Activated naive CD4-positive, alpha-beta T cell treated with Interleukin-2 at 50 U/mL for 16 hours (primary cell): ENCODE measurements around the gene METTL22.

Source experiments
- DNase-seq: peaks from one replicate; pipeline ENCODE4 v3.0.0-alpha.2; 2020

Gene METTL22

DNA sequence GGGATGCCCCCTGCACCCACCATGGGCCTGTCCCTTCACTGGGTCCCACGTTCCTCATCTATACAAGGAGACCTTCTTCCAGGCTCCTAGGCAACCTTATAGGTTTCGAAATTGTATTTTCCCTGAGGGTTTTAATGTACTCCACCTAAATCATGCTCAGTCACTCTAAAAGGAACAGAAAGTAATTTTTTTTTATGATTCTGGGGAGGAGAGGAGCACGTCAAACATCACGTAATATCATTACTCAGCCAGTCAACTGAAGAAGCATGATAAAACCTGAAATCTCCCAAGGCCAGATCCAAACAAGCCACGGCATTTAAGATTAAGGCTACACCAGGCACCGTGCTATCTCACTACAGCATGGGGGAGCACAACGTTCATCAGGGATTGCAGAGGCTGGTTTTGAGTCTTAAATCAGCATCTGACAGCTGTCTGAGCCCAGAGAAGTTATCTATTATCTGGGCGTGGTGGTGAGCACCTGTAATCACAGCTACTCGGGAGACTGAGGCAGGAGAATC, 27.3 kb upstream of the METTL22 start:
- DNase-seq = no peak

DNA sequence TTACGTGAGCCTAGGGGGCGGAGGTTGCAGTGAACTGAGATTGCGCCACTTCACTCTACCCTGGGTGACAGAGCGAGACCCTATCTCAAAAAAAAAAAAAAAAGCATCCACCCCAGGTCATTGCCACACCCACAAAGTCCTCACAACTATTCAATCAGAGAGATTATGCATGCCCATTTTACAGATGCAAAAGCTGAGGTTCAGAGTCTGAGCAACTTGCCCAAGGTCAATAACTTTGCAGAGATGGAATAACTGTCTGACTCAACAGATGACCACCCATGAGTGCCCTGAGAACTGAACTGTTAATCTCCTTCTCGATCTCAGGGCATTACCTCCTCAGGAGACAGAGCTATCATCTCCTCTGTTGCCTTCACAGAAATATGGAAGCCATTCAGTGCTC, 25.7 kb upstream of the METTL22 start:
- no peak for DNase-seq

DNA sequence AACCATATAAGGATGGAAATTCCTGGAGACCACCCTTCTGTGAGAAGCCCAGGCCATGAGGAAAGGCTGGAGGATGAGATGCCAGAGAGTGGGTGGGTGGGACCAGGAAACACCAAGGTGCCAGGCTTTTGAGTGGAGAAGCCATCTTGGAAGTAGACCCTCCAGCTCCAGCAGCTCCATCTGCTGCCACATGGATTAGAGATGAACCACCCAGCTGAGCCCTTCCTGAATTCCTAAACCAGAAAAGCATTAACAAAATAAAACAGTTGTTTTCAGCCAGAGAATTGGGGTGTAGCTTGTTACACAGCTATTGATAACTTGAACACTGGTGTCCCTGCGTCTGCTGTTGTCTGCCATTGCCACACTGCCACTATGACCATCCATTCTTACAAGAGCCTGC, 24.9 kb upstream of the METTL22 start:
- DNase-seq = no peak

DNA sequence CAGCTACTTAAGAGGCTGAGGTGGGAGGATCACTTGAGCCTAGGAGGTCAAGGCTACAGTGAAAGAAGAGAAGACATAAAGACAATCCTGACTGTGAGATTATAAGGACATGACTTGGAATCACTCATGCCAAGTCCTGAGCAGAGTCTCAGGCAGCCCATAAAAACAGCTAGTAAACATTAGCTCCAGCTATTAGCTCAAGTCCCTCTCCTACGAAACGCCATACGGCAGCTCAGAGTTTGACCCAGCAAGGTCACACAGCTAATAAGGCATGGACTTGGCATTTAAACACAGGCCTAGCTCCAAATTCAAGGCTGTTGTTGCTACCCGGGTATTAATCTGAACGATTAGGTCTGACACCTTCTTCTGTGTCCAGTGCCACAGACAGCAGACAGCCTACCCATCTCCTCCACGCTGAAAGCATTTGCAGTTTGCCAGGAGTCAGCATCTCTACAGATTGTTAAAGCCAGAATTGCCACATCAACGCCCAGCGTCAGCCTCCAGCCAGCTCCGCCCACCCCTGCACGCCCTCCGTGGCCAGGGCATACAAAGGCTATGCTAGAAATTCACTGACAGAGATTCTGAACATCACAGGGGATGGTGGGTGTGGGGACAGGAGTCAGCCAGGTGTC, 21.2 kb upstream of the METTL22 start:
- no peak for DNase-seq

DNA sequence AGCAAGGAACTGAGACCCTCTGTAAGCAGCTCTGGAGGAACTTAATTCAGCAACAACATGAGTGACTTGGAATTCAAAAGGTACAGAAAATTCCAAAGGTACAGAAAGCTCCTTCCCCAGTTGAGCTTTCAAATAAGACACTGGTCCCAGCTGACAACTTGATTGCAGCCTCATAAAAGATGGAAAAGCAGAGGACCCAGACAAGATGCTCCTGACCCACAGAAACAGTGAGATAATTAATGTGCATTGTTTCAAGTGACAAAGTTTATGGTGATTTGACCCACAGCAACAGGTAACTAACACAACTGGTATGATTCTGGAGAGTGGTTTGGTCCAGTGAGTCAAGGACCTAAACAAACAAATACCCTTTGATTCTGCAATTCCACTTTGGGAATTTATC, 15.9 kb upstream of the METTL22 start:
- no peak for DNase-seq

DNA sequence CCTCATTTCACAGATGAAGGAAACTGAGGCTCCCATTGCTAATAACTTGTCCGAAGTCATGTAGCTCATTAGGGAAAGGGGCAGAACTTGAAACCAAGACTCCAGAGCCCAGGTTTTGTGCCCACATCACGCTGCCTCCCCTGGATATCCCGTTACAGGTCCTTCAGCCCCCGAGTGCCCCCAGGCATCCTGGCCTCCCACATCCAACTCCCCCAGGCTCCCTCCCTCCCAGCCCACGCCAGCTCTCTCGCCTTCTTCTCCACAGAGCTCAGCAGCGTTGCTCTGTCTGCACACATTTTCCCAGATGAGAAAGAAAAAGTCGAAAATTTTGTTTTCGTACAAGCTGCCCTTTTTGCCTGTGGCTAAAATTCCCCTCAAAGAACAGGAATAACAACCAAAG, 14.3 kb upstream of the METTL22 start:
- DNase-seq = no peak

DNA sequence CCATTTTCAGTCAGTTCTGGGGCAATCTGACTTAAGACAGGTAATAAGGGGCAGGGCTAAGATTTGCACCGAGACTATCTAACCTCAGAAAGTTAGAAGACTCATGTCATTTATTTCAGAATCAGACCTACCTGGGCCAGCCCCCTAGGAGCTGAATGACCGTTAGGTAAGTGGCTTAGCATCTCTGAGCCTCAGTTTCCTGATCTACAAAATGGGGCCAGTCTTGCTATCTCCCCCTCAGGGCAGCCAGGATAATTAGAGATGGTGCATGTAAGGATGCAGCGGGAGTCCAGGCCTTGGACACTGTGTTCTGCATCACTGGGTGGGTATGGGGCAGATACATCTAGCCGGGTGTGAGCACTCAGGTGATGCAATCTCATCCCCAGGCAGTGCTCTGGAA, 10.4 kb upstream of the METTL22 start:
- DNase-seq = no peak

DNA sequence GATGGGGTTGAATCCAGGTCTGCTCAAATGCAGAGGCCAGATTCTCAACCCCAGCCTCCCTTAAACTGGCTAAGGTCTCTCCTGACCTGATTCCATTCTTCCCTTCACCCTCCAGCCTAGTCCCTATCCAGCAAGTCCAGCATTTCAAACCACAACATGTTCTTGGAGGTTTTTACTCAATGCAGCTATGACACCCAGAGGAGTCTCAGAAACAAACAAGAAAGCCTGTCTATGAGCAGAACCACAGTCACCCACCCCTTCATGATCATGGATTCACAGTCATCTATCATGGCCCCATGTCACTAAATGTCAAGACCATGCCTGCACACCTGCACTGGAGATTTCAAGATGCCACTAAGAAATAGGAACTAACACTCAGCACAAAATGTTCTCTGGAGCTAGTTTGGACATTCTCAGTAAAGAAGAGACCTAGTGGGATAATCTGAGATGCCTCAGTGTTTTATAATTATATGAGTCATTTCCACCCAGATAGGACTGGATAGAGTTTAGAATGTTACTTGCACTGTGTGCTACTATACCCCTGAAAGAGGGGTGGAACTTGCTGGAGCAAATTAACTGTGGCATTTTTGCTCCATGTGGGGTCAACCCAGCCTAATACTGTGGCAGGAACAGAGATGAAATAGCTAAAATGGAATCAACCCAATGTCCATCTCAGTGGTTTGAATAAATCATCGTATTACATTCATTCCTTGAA, 9.5 kb upstream of the METTL22 start:
- DNase-seq = no peak

DNA sequence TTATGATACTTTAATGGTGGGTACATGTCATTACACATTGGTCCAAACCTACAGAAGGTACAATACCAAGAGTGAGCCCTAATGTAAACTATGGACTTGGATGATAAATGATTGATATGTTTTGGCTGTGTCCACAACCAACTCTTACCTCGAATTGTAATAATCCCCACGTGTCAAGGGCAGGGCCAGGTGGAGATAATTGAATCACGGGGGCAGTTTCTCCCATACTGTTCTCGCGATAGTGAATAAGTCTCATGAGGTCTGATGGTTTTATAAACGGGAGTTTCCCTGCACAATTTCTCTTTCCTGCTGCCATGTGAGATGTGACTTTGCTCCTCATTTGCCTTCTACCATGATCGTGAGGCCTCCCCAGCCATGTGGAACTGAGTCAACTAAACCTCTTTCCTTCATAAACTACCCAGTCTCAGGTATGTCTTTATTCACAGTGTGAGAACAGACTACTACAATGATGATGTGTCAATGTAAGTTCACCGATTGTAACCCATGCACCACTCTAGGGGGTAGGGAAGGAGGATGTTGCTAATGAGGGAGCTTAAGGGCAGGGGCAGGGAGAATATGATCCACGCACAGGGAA, 7.0 kb upstream of the METTL22 start:
- DNase-seq = no peak

DNA sequence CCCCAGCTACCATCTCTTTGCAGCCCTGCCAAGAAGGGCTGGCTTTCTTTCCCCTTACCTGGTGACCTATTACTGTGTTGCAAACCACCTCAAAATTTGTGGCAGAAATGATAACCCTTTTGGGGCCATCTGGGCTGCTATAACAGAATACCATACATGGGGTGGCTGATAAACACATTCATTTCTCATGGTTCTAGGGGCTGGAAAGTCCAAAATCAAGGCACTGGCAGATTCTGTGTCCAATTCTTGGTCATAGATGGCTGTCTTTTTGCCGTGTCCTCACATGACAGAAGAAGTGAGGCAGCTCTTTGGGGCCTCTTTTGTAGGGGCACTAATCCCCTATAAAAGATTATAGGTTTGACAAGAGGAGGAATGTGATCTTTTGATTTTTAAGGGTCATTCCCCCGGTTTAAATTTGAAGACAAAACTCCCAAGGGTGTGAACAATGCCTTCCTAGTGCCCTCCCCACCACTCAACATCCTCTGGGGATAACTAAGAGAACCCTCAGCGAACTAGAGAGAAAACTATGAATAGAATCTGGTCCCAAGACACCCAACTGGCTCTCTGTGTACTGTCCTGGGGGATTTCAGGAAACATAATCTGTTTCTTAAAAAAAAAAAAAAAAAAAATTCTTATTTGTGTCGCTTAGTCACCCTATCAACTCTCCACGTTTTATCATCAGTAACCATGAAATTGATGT, 1.7 kb upstream of the METTL22 start:
- no peak for DNase-seq

DNA sequence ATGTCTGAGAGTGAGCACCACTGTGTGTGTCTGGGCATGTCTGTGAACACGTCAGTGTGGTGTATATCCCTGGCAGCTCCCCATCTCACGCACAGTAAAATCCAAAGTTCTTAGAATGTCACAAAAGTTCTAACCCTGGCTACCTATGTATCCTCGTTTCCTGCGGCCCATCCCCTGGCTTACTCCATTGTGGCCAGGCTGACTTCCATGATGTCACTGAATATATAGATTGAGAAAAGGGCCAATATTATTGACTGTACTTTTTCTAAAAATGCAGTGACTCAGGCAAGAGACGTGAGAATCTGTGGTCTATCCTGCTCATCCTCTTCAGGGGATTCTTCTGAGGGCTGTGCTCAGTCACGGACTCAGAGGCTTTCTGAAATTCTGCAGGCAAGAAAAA, 963 bp upstream of the METTL22 start:
- DNase-seq = no peak

DNA sequence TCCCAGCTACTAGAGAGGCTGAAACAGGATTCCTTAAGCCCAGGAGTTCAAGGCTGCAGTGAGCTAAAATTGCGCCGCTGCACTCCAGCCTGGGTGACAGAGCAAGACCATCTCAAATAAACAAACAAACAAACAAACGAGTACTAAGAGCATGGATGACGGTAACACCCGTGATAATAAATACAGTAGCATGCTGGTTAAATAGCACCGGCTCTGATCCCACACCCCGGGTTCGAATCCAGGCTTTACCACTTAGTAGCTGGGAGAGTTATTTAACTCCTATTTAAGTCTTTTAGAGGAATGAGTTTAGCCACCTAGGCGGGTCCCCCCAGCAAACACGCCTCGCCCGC, 301 bp upstream of the METTL22 start:
- DNase-seq = no peak

DNA sequence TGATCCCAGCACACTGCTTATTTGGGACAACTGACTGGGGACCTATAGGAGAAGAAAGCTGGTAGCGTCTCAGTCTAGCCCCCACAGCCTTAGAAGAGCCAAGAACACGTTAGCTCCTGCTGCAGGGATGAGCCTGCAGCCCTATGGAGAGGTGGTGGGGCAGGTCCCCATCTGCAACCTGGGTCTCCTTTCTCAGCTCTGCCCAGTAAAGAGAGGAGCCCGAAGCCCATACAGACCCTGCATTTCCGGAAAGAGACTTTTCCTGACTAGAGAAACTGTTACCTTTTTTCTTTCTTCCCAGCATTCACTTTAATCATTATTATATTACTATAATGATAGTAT, 788 bp downstream of the METTL22 start:
- no peak for DNase-seq

DNA sequence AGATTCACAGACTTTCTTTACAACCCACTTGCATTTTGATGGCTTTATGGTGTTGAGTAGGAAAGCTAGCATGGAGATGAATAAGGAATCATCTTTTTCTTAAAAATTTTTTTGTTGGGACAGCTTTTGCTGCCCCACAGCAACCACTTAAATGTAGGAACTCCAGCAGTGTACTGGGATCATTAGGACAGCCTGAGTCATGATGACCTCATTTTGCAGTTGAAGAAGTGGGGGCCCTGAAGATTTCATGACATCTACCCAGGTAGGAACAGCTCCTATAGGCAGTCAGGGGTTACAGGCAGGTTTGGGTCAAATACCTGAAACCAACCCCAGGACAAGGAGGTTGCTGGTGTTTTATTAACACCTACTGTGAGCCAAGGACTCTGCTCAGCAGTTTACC, 2.1 kb downstream of the METTL22 start:
- no peak for DNase-seq

DNA sequence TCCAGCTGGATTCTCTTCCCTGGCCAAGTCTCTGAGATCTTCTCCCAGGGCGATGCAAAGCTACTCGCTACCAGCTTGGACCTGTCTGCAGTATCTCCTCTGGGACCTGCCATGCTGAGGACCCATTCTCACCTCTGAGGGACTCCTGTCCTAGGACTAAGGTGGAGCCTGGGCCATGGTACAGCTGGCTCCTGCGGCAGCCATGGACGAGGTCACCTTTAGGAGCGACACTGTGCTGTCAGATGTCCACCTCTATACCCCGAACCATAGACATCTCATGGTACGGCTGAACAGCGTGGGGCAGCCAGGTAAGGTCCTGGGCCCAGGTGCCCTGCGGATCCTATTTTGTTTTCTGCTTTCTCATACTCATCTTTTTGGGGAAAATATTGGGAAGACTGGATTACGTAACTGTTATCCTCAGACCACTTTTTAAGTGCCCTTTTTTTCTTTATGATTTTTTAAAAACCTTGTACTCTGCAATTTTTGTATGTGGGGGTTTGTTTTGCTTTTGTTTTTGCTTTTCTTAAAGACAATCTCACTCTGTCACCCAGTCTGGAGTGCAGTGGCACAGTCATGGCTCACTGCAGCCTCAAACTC, 4.1 kb downstream of the METTL22 start:
- no peak for DNase-seq

DNA sequence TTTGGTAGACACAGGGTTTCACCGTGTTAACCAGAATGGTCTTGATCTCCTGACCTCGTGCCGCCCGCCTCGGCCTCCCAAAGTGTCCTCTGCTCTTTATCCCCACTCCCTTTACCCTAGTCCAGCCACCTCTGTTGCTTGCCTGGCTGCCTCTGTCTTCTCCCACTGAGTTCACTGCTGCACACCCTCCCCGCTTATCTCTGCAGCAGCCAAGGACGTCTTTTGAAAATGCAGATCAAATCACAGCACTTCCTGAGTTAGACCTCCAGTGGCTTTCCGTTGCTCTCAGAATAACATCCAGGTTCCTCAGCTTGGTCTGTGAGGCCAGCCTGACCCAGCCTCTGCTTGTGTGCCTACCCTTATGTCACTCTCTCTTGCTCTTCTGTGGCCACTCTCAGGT, 5.4 kb downstream of the METTL22 start:
- no peak for DNase-seq

DNA sequence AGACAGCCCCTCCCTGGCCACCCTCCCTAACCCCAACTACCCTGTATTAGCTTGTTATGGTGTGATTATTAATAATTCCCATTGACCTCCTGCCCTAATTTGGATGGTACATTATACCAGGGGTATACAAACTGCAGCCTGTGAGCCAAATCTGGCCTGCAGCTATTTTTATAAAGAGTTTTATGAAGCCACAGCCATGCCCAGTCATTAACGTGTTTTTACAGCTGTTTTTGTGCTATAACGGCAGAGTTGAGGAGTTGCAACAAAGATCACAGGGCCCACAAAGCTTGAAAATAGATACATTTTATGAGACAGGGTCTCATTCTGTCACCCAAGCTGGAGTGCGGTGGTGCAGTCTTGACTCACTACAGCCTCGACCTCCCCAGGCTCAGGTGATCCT, 6.0 kb downstream of the METTL22 start:
- DNase-seq = no peak

DNA sequence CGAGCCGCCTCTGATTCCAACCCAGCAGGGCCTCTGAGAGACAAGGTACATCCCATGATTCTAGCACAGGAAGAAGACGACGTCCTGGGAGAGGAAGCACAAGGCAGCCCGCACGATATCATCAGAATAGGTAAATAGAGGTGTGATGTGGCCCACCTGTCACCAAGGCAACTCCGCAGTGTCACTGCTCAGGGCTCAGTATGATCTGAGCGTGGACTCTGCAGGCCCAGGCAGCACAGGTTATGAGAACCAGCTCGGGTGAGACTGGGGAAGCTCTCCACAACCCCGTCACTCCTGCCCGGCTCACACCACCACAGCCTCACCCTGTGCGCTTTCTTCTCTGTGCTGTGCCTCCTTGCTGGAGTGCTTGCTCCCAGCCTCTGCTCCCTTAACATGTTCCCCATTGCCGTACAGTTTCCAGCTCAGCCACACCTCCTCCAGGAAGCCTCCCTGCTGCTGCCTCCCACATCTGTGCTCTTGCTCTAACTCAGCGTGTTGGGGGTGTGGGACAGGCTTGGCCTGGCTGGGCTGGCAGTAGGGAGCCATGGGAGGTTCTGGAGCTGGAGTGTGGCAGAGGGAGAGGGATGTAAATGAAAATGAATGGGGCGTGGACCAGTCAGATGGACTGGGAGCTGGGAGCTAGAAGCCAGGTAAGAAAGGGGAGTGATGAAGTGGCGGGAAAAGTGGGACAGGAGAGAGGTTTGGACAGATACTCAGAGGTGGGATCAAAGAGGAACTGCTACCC, 7.7 kb downstream of the METTL22 start:
- no peak for DNase-seq

DNA sequence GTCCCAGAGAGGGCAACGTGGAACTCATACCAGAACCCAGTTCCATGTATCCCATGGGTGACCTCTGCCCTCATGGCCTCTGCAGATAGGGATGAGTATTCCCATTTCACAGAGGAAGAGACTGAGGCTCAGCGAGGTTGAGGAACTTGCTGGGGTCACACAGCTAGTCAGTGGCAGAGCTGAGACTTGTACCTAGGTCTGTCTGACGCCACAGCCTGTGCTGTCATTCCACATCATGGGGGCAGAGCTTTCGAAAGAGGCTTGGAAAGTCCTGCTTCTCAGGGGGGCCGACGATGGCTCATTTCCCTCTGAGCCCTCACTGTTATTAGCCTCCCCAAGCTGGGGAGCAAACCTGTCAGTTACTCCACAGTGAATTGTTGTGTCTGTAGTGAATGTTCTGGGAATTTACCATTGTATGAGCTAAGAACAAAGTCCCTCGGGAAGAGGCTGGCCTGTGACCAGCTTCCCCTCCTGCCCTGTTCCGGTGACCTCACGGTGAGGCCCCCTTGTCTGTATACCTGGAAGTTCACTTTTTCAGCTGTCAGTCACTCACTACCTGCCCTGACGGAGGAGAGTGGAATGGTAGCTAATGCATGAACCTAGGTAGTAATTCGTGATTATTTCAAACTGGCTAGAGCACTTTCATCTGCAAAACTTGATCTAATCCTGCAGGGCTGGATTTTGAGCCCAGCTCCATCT, 8.9 kb downstream of the METTL22 start:
- DNase-seq = no peak

DNA sequence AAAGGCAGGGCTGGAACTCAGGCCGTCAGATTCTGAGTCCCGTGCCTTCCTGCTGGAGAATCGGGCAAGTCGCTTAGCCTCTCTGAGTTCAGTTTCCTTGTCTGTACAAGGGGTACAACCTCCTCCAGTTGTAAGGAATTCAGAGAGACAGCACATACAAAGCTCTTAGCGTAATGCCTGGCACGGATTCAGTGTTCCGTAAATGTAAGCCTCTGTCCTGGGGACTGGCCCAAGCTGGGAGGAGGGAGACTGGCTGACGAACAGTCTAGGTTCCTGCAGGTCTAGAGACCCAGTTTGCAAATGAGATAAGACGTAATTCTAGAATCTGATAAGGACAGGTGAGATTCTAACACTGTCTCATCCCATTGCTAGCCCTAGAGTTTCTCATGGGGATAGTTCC, 9.9 kb downstream of the METTL22 start:
- DNase-seq = no peak

DNA sequence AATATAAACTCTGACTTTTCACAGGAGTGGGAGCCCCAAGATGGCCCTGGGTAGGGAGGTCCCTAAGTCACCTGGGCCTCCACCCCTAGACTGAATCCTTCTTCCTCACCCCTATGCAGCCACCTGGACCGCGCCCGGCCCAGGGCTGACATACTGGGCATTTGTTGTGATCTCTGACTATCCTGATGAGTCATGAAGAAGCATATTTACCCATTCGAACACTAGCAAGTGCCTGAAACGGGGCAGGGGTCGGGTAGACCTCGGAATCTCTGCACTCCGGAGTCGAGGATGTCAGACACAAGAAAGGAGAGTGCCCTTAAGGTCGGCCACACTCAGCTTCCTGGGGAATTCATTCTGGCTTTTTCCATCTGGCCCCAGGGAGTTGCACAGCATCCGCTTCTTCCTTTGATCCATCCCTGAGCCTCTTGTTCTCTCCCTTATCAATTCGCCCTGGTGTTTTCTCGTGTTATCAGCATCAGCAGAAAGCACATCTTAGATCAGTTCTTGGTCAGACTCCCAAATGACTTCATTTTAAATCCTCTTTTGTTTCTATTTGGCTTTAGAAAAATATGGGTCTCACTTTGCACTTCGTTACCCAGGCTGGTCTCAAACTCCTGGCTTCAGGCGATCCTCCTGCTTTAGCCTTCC, 10.4 kb downstream of the METTL22 start:
- no peak for DNase-seq
